ENCODE data around the gene MYADM. TPM values are rescaled to one million over a fixed set of nuclear protein-coding genes. Genes with fewer than 3 reads are reported as not detected.

MYADM gene
- total RNA-seq, 1 experiment from 2014 or later, result not detected

DNA sequence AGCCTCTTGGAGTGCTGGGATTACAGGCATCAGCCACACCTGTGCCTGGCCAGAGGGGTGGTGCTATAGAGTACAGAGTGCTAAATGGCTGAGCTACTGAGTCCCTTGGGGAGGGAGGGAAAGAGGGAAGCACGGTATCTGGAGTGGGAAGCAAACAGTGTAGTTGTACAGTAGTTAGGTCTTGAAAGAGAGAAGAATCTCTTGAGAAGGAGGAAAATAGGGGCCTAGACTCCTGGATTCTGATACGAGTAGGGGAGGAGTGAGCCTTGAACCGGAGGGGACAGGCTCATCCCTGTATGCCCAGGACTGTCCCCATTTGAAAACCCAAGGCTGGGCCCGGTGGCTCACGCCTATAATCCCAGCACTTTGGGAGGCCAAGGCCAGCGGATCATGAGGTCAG lies 5.1 kb downstream of the MYADM start:
- Histone ChIP-seq H3K27me3 (ENCODE audit: low read length) (no peaks in the 10 kb centered on the region), H3K9me2 (replicated peaks; ENCODE audit: insufficient read depth, low read length) (no peaks in the 10 kb centered on the region), H3K36me3 (ENCODE audit: insufficient read depth, low read length) (no peaks in the 10 kb centered on the region), H4K20me1 (ENCODE audit: insufficient read depth, low read depth, low read length) (no peaks in the 10 kb centered on the region), H3K4me3 (ENCODE audit: low read length) (no peak overlapping the region), H3K9ac (ENCODE audit: low read length) (no peak overlapping the region), H3K4me2 (ENCODE audit: low read depth, low read length, poor library complexity, severe bottlenecking) (no peak overlapping the region), H3K4me1 (ENCODE audit: low read length) (no peaks in the 10 kb centered on the region), H3K79me2 (ENCODE audit: low read length) (no peaks in the 10 kb centered on the region), H2AFZ (ENCODE audit: low read length) (no peak overlapping the region), H3K27ac (ENCODE audit: low read length) (no peak overlapping the region), H3K9me3 (ENCODE audit: low read length) (no peaks in the 10 kb centered on the region)
- no peak for DNase-seq

DNA sequence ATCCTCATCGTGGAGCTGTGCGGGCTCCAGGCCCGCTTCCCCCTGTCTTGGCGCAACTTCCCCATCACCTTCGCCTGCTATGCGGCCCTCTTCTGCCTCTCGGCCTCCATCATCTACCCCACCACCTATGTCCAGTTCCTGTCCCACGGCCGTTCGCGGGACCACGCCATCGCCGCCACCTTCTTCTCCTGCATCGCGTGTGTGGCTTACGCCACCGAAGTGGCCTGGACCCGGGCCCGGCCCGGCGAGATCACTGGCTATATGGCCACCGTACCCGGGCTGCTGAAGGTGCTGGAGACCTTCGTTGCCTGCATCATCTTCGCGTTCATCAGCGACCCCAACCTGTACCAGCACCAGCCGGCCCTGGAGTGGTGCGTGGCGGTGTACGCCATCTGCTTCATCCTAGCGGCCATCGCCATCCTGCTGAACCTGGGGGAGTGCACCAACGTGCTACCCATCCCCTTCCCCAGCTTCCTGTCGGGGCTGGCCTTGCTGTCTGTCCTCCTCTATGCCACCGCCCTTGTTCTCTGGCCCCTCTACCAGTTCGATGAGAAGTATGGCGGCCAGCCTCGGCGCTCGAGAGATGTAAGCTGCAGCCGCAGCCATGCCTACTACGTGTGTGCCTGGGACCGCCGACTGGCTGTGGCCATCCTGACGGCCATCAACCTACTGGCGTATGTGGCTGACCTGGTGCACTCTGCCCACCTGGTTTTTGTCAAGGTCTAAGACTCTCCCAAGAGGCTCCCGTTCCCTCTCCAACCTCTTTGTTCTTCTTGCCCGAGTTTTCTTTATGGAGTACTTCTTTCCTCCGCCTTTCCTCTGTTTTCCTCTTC lies 6.3 kb downstream of the MYADM start:
- Histone ChIP-seq H3K4me3 (ENCODE audit: low read length) (no peak overlapping the region), H3K27me3 (ENCODE audit: low read length) (no peaks in the 10 kb centered on the region), H3K9me2 (replicated peaks; ENCODE audit: insufficient read depth, low read length) (no peaks in the 10 kb centered on the region), H2AFZ (ENCODE audit: low read length) (no peak overlapping the region), H3K27ac (ENCODE audit: low read length) (no peak overlapping the region), H3K36me3 (ENCODE audit: insufficient read depth, low read length) (no peaks in the 10 kb centered on the region), H3K79me2 (ENCODE audit: low read length) (no peaks in the 10 kb centered on the region), H3K9ac (ENCODE audit: low read length) (no peak overlapping the region), H3K4me1 (ENCODE audit: low read length) (no peaks in the 10 kb centered on the region), H3K9me3 (ENCODE audit: low read length) (no peaks in the 10 kb centered on the region), H4K20me1 (ENCODE audit: insufficient read depth, low read depth, low read length) (no peaks in the 10 kb centered on the region), H3K4me2 (ENCODE audit: low read depth, low read length, poor library complexity, severe bottlenecking) (no peak overlapping the region)
- peak; percentile 38 for DNase-seq

DNA sequence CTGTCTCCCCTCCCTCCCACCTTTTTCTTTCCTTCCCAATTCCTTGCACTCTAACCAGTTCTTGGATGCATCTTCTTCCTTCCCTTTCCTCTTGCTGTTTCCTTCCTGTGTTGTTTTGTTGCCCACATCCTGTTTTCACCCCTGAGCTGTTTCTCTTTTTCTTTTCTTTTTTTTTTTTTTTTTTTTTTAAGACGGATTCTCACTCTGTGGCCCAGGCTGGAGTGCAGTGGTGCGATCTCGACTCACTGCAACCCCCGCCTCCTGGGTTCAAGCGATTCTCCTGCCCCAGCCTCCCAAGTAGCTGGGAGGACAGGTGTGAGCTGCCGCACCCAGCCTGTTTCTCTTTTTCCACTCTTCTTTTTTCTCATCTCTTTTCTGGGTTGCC lies 6.9 kb downstream of the MYADM start:
- H3K4me1 ChIP-seq (ENCODE audit: low read length), result no peaks in the 10 kb centered on the region
- H4K20me1 ChIP-seq (ENCODE audit: insufficient read depth, low read depth, low read length), result no peaks in the 10 kb centered on the region
- no peaks in the 10 kb centered on the region for H3K36me3 ChIP-seq (ENCODE audit: insufficient read depth, low read length)

DNA sequence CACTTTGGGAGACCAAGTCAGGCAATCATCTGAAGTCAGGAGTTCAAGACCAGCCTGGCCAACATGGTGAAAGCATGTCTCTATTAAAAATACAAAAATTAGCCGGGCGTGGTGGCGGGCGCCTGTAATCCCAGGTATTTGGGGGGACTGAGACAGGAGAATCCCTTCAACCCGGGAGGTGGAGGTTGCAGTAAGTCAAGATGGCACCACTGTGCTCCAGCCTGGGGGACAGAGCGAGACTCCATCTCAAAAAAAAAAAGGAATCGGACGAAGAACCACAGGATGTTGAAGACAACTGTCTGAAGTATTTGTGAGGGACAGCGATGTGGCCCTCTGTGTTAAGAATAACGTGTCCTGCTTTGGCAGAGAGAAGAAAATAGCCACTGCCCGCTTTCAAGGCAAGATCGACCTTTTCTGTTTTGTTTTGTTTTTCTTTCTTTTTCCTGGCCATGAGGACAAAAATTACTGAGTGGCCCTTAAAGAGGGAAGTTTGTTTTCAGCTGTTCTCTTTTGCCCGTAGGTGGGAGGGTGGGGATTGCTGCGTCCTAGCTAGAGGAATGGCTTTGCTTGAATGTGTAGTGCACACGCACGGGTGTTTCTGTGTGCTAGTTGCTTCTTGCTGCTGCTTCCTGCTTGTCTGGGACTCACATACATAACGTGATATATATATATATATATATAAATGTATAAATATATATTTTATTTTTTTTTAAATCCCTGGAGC lies 8.1 kb downstream of the MYADM start:
- Histone ChIP-seq H3K9me3 (ENCODE audit: low read length) (no peaks in the 10 kb centered on the region), H3K79me2 (ENCODE audit: low read length) (no peaks in the 10 kb centered on the region), H4K20me1 (ENCODE audit: insufficient read depth, low read depth, low read length) (no peaks in the 10 kb centered on the region), H3K9ac (ENCODE audit: low read length) (no peak overlapping the region), H3K27me3 (ENCODE audit: low read length) (no peaks in the 10 kb centered on the region), H3K36me3 (ENCODE audit: insufficient read depth, low read length) (no peaks in the 10 kb centered on the region), H3K9me2 (replicated peaks; ENCODE audit: insufficient read depth, low read length) (no peaks in the 10 kb centered on the region), H3K4me1 (ENCODE audit: low read length) (no peaks in the 10 kb centered on the region), H2AFZ (ENCODE audit: low read length) (no peak overlapping the region), H3K4me2 (ENCODE audit: low read depth, low read length, poor library complexity, severe bottlenecking) (no peak overlapping the region), H3K27ac (ENCODE audit: low read length) (no peak overlapping the region), H3K4me3 (ENCODE audit: low read length) (no peak overlapping the region)
- peak; percentile 26 for DNase-seq

More for the DNA sequence above, 6.9 kb downstream of the MYADM start:
- H3K9me3 ChIP-seq (ENCODE audit: low read length), result no peaks in the 10 kb centered on the region
- no peaks in the 10 kb centered on the region for H3K27me3 ChIP-seq (ENCODE audit: low read length)
- no peak for DNase-seq
- no peak overlapping the region for H3K4me2 ChIP-seq (ENCODE audit: low read depth, low read length, poor library complexity, severe bottlenecking)
- H3K27ac ChIP-seq (ENCODE audit: low read length), result no peak overlapping the region
- no peak overlapping the region for H3K9ac ChIP-seq (ENCODE audit: low read length)
- no peaks in the 10 kb centered on the region for H3K9me2 ChIP-seq (replicated peaks; ENCODE audit: insufficient read depth, low read length)
- H2AFZ ChIP-seq (ENCODE audit: low read length), result no peak overlapping the region
- H3K79me2 ChIP-seq (ENCODE audit: low read length), result no peaks in the 10 kb centered on the region
- H3K4me3 ChIP-seq (ENCODE audit: low read length), result no peak overlapping the region

DNA sequence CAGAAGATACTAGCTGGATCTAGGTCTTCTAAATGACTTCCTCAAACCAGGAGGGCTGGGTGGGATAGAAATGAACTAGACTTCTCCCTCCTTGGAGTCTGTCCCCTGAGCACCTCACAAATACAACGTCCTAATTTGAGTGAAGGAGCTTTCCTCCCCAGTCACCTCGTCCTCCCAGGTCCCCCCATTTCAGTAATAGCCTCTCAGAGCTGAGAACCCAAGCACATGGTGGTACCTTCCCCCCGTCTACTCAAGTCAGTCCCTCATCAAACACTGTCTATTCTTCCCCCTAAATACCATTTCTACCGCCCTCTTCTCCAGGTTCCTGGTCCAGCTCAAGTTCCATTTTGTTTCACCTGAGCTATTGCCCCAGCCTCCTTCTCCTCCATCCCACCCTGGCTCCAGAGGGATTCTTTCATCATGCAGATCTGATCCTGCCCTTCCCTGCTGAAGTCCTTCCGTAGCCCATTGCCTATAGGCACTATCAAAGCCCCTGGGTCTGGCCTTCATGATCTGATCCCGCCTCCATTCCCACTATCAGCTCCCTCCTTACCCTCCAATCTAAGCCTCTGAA lies 9.1 kb downstream of the MYADM start:
- Histone ChIP-seq H3K27ac (ENCODE audit: low read length) (no peak overlapping the region), H3K4me1 (ENCODE audit: low read length) (peaks cover 2% of the 10 kb centered on the region; the same call in 1 of the 2 replicates), H3K36me3 (ENCODE audit: insufficient read depth, low read length) (no peaks in the 10 kb centered on the region), H3K27me3 (ENCODE audit: low read length) (no peaks in the 10 kb centered on the region), H4K20me1 (ENCODE audit: insufficient read depth, low read depth, low read length) (no peaks in the 10 kb centered on the region), H2AFZ (ENCODE audit: low read length) (no peak overlapping the region), H3K9ac (ENCODE audit: low read length) (no peak overlapping the region), H3K4me2 (ENCODE audit: low read depth, low read length, poor library complexity, severe bottlenecking) (no peak overlapping the region), H3K9me3 (ENCODE audit: low read length) (no peaks in the 10 kb centered on the region), H3K79me2 (ENCODE audit: low read length) (no peaks in the 10 kb centered on the region), H3K9me2 (replicated peaks; ENCODE audit: insufficient read depth, low read length) (no peaks in the 10 kb centered on the region), H3K4me3 (ENCODE audit: low read length) (no peak overlapping the region)
- DNase-seq, result peak; percentile 28

DNA sequence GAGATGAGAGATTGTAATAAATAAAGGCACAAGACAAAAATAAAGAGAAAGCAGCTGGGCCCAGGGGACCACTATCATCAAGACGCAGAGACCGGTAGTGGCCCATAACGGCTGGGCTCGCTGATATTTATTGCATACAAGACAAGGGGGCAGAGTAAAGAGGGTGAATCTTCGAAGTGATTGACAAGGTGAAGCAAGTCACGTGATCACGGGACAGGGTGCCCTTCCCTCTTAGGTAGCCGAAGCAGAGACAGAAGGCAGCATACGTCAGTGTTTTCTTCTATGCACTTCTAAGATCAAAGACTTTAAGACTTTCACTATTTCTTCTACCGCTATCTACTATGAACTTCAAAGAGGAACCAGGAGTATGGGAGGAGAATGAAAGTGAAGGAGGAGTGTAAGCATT lies 9.7 kb downstream of the MYADM start:
- peak; percentile 38 for DNase-seq
- Histone ChIP-seq H3K27me3 (ENCODE audit: low read length) (no peaks in the 10 kb centered on the region), H3K36me3 (ENCODE audit: insufficient read depth, low read length) (no peaks in the 10 kb centered on the region), H3K9me2 (replicated peaks; ENCODE audit: insufficient read depth, low read length) (no peaks in the 10 kb centered on the region), H3K27ac (ENCODE audit: low read length) (no peak overlapping the region), H3K4me2 (ENCODE audit: low read depth, low read length, poor library complexity, severe bottlenecking) (no peak overlapping the region), H3K79me2 (ENCODE audit: low read length) (no peaks in the 10 kb centered on the region), H4K20me1 (ENCODE audit: insufficient read depth, low read depth, low read length) (no peaks in the 10 kb centered on the region), H3K4me3 (ENCODE audit: low read length) (no peak overlapping the region), H2AFZ (ENCODE audit: low read length) (no peak overlapping the region), H3K9ac (ENCODE audit: low read length) (no peak overlapping the region), H3K9me3 (ENCODE audit: low read length) (no peaks in the 10 kb centered on the region), H3K4me1 (ENCODE audit: low read length) (peaks cover 5% of the 10 kb centered on the region; the same call in 1 of the 2 replicates)

DNA sequence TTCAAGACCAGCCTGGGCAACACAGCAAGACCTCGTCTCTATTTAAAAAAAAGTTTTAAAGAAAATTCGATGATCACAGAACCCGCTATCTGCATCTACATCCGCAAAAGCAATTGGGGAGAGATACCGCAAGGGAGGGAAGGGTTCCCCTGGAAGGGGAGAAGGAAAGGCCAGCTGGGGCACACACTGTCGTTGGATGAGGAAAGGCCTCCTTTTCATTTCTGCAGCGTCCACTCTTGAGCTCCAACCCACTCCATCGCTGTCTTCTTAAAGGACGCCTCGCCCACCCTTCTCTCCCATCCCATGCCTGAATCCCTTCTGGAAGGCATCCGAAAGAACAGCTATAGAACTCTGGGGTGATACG lies 11.1 kb downstream of the MYADM start:
- Histone ChIP-seq H2AFZ (ENCODE audit: low read length) (no peak overlapping the region), H3K27me3 (ENCODE audit: low read length) (no peaks in the 10 kb centered on the region), H4K20me1 (ENCODE audit: insufficient read depth, low read depth, low read length) (no peaks in the 10 kb centered on the region), H3K4me3 (ENCODE audit: low read length) (no peak overlapping the region), H3K36me3 (ENCODE audit: insufficient read depth, low read length) (no peaks in the 10 kb centered on the region), H3K27ac (ENCODE audit: low read length) (no peak overlapping the region), H3K4me1 (ENCODE audit: low read length) (peaks cover 11% of the 10 kb centered on the region), H3K9me2 (replicated peaks; ENCODE audit: insufficient read depth, low read length) (no peaks in the 10 kb centered on the region), H3K9me3 (ENCODE audit: low read length) (no peaks in the 10 kb centered on the region), H3K79me2 (ENCODE audit: low read length) (no peaks in the 10 kb centered on the region), H3K9ac (ENCODE audit: low read length) (no peak overlapping the region), H3K4me2 (ENCODE audit: low read depth, low read length, poor library complexity, severe bottlenecking) (no peak overlapping the region)
- peak; percentile 14 for DNase-seq

All from Karpas-422 (cell line).